Mesodermal cell (in vitro differentiated cells): ENCODE measurements around the gene JUP.
A peak's percentile ranks its signal among the peaks of the same experiment; 100 is the strongest.

Source experiments
- H3K27ac ChIP-seq: 2 replicates; pipeline ENCODE4 v1.7.0; 2013; ENCODE audit warnings: mild to moderate bottlenecking, low read depth, low read length, moderate library complexity; ENCODE audit not compliant: severe bottlenecking
- H3K36me3 ChIP-seq: 2 replicates; pipeline ENCODE4 v1.7.1; 2013; ENCODE audit warnings: mild to moderate bottlenecking, low read length, moderate library complexity; ENCODE audit not compliant: control insufficient read depth, insufficient read depth
- H3K4me1 ChIP-seq: one replicate; pipeline ENCODE4 v1.7.1; 2013; ENCODE audit warnings: mild to moderate bottlenecking, low read length; ENCODE audit not compliant: insufficient read depth, control insufficient read depth, poor library complexity, severe bottlenecking
- H3K4me3 ChIP-seq: 2 replicates; pipeline ENCODE4 v1.7.0; 2013; ENCODE audit warnings: low read length, control low read depth, mild to moderate bottlenecking; ENCODE audit not compliant: insufficient read depth, poor library complexity, severe bottlenecking; ENCODE audit errors: extremely low read depth
- H3K9me3 ChIP-seq: 2 replicates; pipeline ENCODE4 v1.7.1; 2013; ENCODE audit warnings: mild to moderate bottlenecking, low read length, moderate library complexity; ENCODE audit not compliant: control insufficient read depth
- WGBS, 2 experiments: methylation state at CpG; one replicate each; pipeline ENCODE4 v1.1.5; 2013; ENCODE audit warnings: missing lambda C conversion rate in 2 of 2; ENCODE audit not compliant: insufficient coverage in 2 of 2; 5-methylcytosine and 5-hydroxymethylcytosine counted together

JUP gene

DNA sequence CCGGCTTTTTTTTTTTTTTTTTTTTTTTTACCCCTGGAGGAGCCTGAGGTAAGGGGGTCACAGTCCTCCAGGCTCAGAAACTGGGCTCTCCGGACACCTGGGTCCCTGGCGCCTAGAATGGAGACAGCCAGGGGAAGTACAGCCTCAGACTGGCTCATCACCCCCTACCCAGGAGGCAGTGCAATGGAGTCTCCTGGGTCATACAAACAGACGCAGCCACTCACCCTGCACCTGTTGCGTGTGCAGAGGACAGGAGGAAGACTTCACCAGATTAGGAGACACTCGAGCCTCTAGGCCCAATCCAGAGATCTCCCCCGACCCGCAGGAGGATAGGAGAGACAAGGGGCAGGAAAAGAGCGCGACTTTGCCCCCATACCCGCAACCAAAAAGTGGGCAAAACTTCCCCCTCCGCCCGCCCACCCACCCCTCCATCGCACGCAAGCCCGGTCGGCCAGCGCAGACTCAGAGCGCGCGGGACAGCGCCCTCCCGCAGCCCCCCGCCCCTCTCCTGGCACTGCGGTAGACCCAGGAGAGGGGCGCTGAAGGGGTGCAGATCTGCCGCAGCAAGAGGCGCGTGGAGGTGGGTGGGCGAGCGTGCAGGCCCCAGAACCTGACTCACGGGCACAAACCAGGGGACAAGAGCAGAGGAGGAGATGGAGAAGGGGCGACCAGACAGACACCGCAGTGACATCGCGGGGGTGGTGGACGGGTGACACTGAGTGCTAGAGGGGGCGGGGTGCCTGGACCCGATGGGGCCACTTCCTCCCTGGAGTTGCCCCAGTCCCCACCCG is 53.0 kb downstream of the JUP start:
- no peaks in the 10 kb centered on the region for H3K9me3 ChIP-seq
- no peaks in the 10 kb centered on the region for H3K36me3 ChIP-seq
- H3K27ac ChIP-seq, result no peak overlapping the region
- 9 to 23% methylated on average over 14 to 17 of the region's 40 CpGs for WGBS, 2 experiments
- H3K4me1 ChIP-seq, result peaks cover 2% of the 10 kb centered on the region
- peak overlapping the region; percentile 39 for H3K4me3 ChIP-seq

DNA sequence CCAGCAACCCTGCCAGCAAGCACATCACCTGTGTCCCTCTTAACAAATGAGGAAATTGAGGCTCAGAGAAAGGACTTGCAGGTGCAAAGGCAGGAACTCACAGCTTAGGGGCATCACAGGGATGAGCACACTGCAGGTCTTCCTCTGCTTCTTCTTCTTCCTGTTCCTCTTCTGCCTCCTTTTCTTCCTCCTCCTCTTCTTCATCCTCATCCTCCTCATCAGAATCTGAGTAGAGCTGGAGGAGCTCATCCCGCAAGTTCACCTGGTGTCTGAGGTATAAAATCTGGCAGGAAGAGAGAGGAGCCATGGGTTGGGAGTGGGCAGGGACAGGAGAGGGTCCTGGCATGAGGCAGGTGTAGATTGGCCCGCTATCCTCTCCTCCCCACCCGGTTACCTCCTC is 54.7 kb downstream of the JUP start:
- Histone ChIP-seq H3K36me3 (no peaks in the 10 kb centered on the region), H3K4me1 (peaks cover 2% of the 10 kb centered on the region), H3K9me3 (no peaks in the 10 kb centered on the region), H3K4me3 (no peak overlapping the region), H3K27ac (no peak overlapping the region)
- WGBS, 2 experiments, result 40% methylated on average over 1 of the region's 3 CpGs; no CpG with 5 or more reads in 1 of the 2 experiments

DNA sequence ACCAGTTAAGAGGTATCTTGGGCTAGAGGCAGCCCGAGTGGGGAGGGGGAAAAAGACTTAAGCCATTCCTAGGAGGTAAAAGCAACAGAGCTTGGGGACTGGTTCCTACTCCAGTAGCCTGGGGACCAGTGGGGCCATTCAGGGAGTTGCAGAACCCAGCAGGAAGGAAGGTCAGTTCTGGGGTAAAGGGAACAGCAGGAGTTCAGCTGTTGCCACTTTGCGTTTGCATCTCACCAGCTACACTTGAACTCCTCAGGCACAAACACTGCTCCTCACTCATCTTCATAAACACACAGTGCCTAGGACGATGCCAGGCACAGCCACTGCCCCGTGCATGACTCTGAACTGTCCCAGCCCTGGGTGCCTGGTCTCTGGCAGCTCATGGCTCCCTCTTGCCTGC is 56.0 kb downstream of the JUP start:
- no peaks in the 10 kb centered on the region for H3K9me3 ChIP-seq
- 47 to 52% methylated on average over 1 to 4 of the region's 4 CpGs for WGBS, 2 experiments
- no peak overlapping the region for H3K27ac ChIP-seq
- H3K36me3 ChIP-seq, result no peaks in the 10 kb centered on the region
- peaks cover 2% of the 10 kb centered on the region for H3K4me1 ChIP-seq
- H3K4me3 ChIP-seq, result no peak overlapping the region

DNA sequence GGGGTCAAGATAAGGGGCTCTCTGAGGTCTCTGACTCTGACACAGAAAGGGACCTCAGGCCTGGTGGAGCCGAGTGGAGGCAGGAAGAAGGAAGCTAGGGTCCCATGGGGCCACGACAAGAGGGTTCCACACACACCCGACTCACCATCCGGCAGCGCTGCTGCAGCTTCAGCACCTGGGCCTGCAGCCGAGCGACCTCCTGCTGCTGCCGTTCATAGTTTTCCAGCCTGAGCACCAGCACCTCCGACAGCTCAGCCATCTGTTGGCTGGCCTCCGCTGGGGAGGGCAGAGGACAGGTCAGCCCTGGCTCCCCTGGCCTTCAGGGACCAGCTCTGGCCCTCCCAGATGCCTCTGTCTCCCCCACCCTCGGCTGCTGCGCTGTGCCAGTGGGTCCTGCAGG is 58.5 kb downstream of the JUP start:
- WGBS, 2 experiments, result 75 to 76% methylated on average over 11 to 12 of the region's 12 CpGs
- H3K4me3 ChIP-seq, result no peak overlapping the region
- no peaks in the 10 kb centered on the region for H3K9me3 ChIP-seq
- no peak overlapping the region for H3K27ac ChIP-seq
- no peaks in the 10 kb centered on the region for H3K36me3 ChIP-seq
- no peaks in the 10 kb centered on the region for H3K4me1 ChIP-seq

GRCh38 chr17:41725134-41725533 is 61.4 kb downstream of the JUP start:
- Histone ChIP-seq H3K4me1 (no peaks in the 10 kb centered on the region), H3K9me3 (no peaks in the 10 kb centered on the region)
- WGBS, 2 experiments, result 43 to 100% methylated on average over 1 to 2 of the region's 5 CpGs

GRCh38 chr17:41724476-41725050 is 61.9 kb downstream of the JUP start:
- 86% methylated on average over 14 to 16 of the region's 17 CpGs for WGBS, 2 experiments
- Histone ChIP-seq H3K4me1 (no peaks in the 10 kb centered on the region), H3K27ac (no peak overlapping the region), H3K9me3 (no peaks in the 10 kb centered on the region), H3K4me3 (no peak overlapping the region), H3K36me3 (no peaks in the 10 kb centered on the region)

More at GRCh38 chr17:41725134-41725533, 61.4 kb downstream of the JUP start:
- Histone ChIP-seq H3K36me3 (no peaks in the 10 kb centered on the region), H3K27ac (no peak overlapping the region), H3K4me3 (no peak overlapping the region)

DNA sequence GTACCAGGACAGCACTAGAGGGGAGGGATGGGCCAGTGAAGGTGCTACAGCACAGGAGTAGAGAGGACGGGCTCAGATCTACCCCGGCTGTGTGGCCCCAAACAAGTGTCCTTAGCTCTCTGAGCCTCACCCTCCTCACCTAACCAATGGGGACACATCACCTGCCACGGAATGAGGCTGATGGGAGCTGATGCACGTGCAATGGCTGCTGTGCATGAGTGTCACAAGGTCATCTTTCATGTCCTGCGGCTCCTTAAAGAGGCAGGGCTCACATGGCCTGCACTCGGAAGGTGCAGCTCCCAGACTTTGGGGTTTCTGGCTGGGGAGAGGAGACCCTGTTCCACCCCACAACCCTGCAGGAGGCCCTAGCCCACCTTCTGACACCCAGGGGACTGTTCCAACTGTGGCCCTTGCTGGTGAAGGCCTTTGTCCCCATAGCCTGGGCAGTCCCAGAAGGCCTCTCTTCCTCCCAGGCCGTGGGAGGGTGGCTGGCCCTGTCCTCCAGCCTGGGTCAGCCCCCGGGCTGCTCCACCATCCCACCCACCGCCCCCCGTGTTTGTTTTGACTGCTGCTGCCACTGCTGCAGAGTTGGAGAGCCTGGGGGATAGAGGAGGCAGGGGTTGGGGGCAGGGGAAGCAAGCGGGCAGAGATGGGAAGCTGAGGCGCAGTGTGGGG is 62.6 kb downstream of the JUP start:
- H3K9me3 ChIP-seq, result no peaks in the 10 kb centered on the region
- 89 to 91% methylated on average over 6 to 8 of the region's 12 CpGs for WGBS, 2 experiments

GRCh38 chr17:41722231-41722630 is 64.3 kb downstream of the JUP start:
- Histone ChIP-seq H3K4me1 (peaks cover 10% of the 10 kb centered on the region), H3K27ac (no peak overlapping the region), H3K9me3 (no peaks in the 10 kb centered on the region), H3K36me3 (no peaks in the 10 kb centered on the region), H3K4me3 (no peak overlapping the region)
- WGBS, 2 experiments, result 91 to 92% methylated on average over 5 to 6 of the region's 7 CpGs

More for the DNA sequence above, 62.6 kb downstream of the JUP start:
- no peak overlapping the region for H3K27ac ChIP-seq
- H3K4me3 ChIP-seq, result no peak overlapping the region
- H3K4me1 ChIP-seq, result no peaks in the 10 kb centered on the region
- no peaks in the 10 kb centered on the region for H3K36me3 ChIP-seq

GRCh38 chr17:41718287-41718645 is 68.2 kb downstream of the JUP start:
- 82 to 92% methylated on average over 5 of the region's 5 CpGs for WGBS, 2 experiments
- Histone ChIP-seq H3K9me3 (no peaks in the 10 kb centered on the region), H3K27ac (no peak overlapping the region), H3K4me1 (peaks cover 10% of the 10 kb centered on the region), H3K36me3 (no peaks in the 10 kb centered on the region), H3K4me3 (no peak overlapping the region)

- WGBS, 2 experiments, result 74 to 78% methylated on average over 4 to 9 of the region's 15 CpGs
Observed at GRCh38 chr17:41717408-41718286, 68.9 kb downstream of the JUP start.

More at GRCh38 chr17:41717408-41718286, 68.9 kb downstream of the JUP start:
- H3K36me3 ChIP-seq, result no peaks in the 10 kb centered on the region
- H3K4me1 ChIP-seq, result peaks cover 10% of the 10 kb centered on the region
- H3K4me3 ChIP-seq, result no peak overlapping the region
- peak overlapping the region; percentile 6 for H3K27ac ChIP-seq
- no peaks in the 10 kb centered on the region for H3K9me3 ChIP-seq
